Measurements from ENCODE around the gene PPP2R3A.
"Not testable (repeated sequence)": the region's sequence is repeated elsewhere in the genome, so short reads cannot be mapped to it uniquely, and the experiment has no call there.

PPP2R3A gene

GRCh38 chr3:136151219-136151618, 185.7 kb downstream of the PPP2R3A start:
- Histone ChIP-seq H3K36me3 (ENCODE audit: insufficient read depth, low read length) (peaks cover 17% of the 10 kb centered on the region), H3K79me2 (ENCODE audit: control insufficient read depth, insufficient read depth, low read length, unreplicated experiment) (peaks cover 84% of the 10 kb centered on the region)

DNA sequence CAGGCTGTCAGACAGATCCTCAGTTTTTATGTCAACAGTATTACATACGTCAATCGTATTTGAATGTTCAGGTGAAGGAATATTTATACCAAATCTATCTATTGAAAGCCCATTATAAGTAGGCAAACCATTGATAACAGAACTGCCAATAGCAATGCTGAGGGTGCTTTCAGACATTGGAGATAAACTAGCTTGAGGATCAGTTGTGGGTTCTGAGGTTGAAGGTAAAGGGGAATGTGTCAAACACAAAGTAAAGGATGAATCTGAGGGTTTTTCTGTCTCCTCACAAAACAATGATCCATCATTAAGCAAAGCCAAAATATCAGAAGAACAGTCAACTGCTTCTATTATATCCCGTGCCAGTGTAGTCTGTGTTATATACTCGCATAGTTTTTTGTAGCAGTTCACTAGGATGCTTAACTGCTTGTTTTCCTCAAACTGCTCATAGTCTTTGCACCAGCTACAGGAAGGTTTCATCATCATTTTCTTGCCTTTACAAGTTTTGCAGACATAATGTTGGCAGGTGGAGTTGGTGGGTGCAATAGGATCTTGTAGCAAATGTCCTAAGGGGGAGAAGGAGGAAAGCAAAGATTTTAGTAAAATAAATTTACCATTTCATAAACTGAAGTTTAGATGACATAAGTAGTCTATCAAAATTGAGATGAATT, 186.8 kb downstream of the PPP2R3A start:
- Histone ChIP-seq H3K79me2 (ENCODE audit: control insufficient read depth, insufficient read depth, low read length, unreplicated experiment) (peaks cover 88% of the 10 kb centered on the region), H3K4me3 (ENCODE audit: low read depth, low read length) (no peak overlapping the region), H2AFZ (ENCODE audit: low read length, unreplicated experiment) (no peak overlapping the region), H3K36me3 (ENCODE audit: insufficient read depth, low read length) (peaks cover 14% of the 10 kb centered on the region), H3K4me1 (ENCODE audit: control insufficient read depth, insufficient read depth, low read length, unreplicated experiment) (peaks cover 14% of the 10 kb centered on the region), H3K27ac (ENCODE audit: low read depth, low read length) (no peak overlapping the region), H3K27me3 (ENCODE audit: insufficient read depth, low read length) (no peaks in the 10 kb centered on the region)

More at GRCh38 chr3:136151219-136151618, 185.7 kb downstream of the PPP2R3A start:
- Histone ChIP-seq H3K27ac (ENCODE audit: low read depth, low read length) (no peak overlapping the region), H2AFZ (ENCODE audit: low read length, unreplicated experiment) (no peak overlapping the region), H3K4me3 (ENCODE audit: low read depth, low read length) (no peak overlapping the region), H3K4me1 (ENCODE audit: control insufficient read depth, insufficient read depth, low read length, unreplicated experiment) (peaks cover 19% of the 10 kb centered on the region), H3K27me3 (ENCODE audit: insufficient read depth, low read length) (no peaks in the 10 kb centered on the region)

DNA sequence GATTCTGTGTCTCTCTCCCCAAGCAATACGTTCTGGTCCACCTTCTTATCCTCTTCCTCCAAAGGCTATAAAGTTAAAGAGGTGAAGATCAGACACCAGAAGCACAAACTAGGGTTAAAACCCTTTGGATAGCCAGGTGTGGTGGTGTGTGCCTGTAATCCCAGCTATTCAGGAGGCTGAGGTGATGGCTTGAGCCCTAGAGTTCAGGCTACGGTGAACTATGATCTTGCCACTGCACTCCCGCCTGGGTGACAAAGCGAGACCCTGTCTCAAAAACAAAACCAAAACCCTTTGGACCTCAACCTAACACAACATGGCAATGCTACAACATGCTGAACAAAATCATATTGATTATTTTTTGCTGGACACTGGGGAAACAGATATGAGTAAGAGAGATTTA, 187.4 kb downstream of the PPP2R3A start:
- H3K4me3 ChIP-seq (ENCODE audit: low read depth, low read length): no peak overlapping the region
- no peak overlapping the region for H3K27ac ChIP-seq (ENCODE audit: low read depth, low read length)
- H3K36me3 ChIP-seq (ENCODE audit: insufficient read depth, low read length): peaks cover 9% of the 10 kb centered on the region
- H3K4me1 ChIP-seq (ENCODE audit: control insufficient read depth, insufficient read depth, low read length, unreplicated experiment): peaks cover 13% of the 10 kb centered on the region
- H3K79me2 ChIP-seq (ENCODE audit: control insufficient read depth, insufficient read depth, low read length, unreplicated experiment): peaks cover 88% of the 10 kb centered on the region
- no peak overlapping the region for H2AFZ ChIP-seq (ENCODE audit: low read length, unreplicated experiment)
- no peaks in the 10 kb centered on the region for H3K27me3 ChIP-seq (ENCODE audit: insufficient read depth, low read length)

DNA sequence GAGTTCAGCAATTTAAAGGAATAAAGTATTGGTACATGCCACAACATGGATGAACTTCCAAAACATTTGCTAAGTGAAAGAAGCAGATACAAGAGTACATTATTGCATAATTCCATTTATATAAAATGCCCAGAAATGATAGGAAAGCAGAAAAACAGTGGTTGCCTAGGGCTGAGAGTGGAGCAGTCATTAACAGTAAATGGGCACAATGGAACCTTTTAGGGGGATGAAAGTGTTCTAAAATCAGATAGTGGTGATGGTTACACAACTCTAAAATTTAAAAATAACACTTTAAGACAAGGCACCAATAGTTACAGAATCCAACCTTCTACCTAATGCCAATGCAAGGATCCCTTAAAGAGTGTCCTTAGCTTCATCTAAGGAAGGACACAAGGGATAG, 196.0 kb downstream of the PPP2R3A start:
- Histone ChIP-seq H3K4me1 (ENCODE audit: control insufficient read depth, insufficient read depth, low read length, unreplicated experiment) (peaks cover 3% of the 10 kb centered on the region), H3K27ac (ENCODE audit: low read depth, low read length) (no peak overlapping the region), H3K36me3 (ENCODE audit: insufficient read depth, low read length) (no peaks in the 10 kb centered on the region), H3K27me3 (ENCODE audit: insufficient read depth, low read length) (no peaks in the 10 kb centered on the region), H3K79me2 (ENCODE audit: control insufficient read depth, insufficient read depth, low read length, unreplicated experiment) (peaks cover 92% of the 10 kb centered on the region), H2AFZ (ENCODE audit: low read length, unreplicated experiment) (no peak overlapping the region), H3K4me3 (ENCODE audit: low read depth, low read length) (no peak overlapping the region)

GRCh38 chr3:136162322-136162721, 196.8 kb downstream of the PPP2R3A start:
- H3K36me3 ChIP-seq (ENCODE audit: insufficient read depth, low read length): no peaks in the 10 kb centered on the region
- peaks cover 92% of the 10 kb centered on the region for H3K79me2 ChIP-seq (ENCODE audit: control insufficient read depth, insufficient read depth, low read length, unreplicated experiment)
- H3K27me3 ChIP-seq (ENCODE audit: insufficient read depth, low read length): no peaks in the 10 kb centered on the region
- peaks cover 3% of the 10 kb centered on the region for H3K4me1 ChIP-seq (ENCODE audit: control insufficient read depth, insufficient read depth, low read length, unreplicated experiment)
- no peak overlapping the region for H2AFZ ChIP-seq (ENCODE audit: low read length, unreplicated experiment)
- H3K27ac ChIP-seq (ENCODE audit: low read depth, low read length): no peak overlapping the region
- H3K4me3 ChIP-seq (ENCODE audit: low read depth, low read length): no peak overlapping the region

DNA sequence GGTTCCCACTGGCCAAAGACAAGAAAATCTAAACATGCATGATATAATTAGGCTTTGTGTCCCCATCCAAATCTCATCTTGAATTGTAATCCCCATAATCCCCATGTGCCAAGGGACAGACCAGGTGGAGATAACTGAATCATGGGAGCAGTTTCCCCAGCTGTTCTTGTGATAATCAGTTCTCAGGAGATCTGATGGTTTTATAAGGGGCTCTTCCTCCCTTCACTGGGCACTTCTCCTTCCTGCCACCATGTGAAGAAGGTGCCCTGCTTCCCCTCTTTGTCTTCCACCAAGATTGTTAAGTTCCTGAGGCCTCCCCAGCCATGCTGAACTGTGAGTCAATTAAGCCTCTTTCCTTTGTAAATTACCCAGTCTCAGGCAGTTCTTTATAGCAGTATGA, 198.1 kb downstream of the PPP2R3A start:
- not testable (repeated sequence) for H3K4me1 ChIP-seq (ENCODE audit: control insufficient read depth, insufficient read depth, low read length, unreplicated experiment); H3K27me3 ChIP-seq (ENCODE audit: insufficient read depth, low read length); H3K27ac ChIP-seq (ENCODE audit: low read depth, low read length); H3K36me3 ChIP-seq (ENCODE audit: insufficient read depth, low read length); H3K4me3 ChIP-seq (ENCODE audit: low read depth, low read length); H2AFZ ChIP-seq (ENCODE audit: low read length, unreplicated experiment)
- peaks cover 93% of the 10 kb centered on the region for H3K79me2 ChIP-seq (ENCODE audit: control insufficient read depth, insufficient read depth, low read length, unreplicated experiment)

DNA sequence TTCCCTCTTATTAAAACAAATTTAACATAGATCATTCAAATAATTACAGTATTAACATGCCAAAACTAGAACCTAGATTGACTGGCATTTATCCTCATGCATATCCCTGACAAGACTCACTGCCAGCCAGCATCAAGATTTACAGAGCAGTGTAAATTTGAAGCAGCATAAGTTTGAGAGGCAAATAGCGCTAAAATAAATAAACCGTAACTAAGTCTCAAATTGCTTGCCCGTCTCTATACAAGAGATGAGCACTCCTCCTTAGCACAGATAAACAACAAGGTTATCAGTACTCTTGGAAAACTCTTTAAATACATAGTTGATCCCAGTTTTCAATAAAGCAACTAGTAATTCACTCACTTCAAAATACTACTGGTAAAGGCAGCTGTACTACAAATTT, 201.0 kb downstream of the PPP2R3A start:
- no peaks in the 10 kb centered on the region for H3K36me3 ChIP-seq (ENCODE audit: insufficient read depth, low read length)
- H3K4me1 ChIP-seq (ENCODE audit: control insufficient read depth, insufficient read depth, low read length, unreplicated experiment): peaks cover 8% of the 10 kb centered on the region
- no peaks in the 10 kb centered on the region for H3K27me3 ChIP-seq (ENCODE audit: insufficient read depth, low read length)
- H3K79me2 ChIP-seq (ENCODE audit: control insufficient read depth, insufficient read depth, low read length, unreplicated experiment): peaks cover 96% of the 10 kb centered on the region
- H2AFZ ChIP-seq (ENCODE audit: low read length, unreplicated experiment): no peak overlapping the region
- H3K27ac ChIP-seq (ENCODE audit: low read depth, low read length): no peak overlapping the region
- H3K4me3 ChIP-seq (ENCODE audit: low read depth, low read length): no peak overlapping the region

- H2AFZ ChIP-seq (ENCODE audit: low read length, unreplicated experiment); H3K27me3 ChIP-seq (ENCODE audit: insufficient read depth, low read length); H3K27ac ChIP-seq (ENCODE audit: low read depth, low read length); H3K36me3 ChIP-seq (ENCODE audit: insufficient read depth, low read length); H3K4me3 ChIP-seq (ENCODE audit: low read depth, low read length): not testable (repeated sequence)
- H3K4me1 ChIP-seq (ENCODE audit: control insufficient read depth, insufficient read depth, low read length, unreplicated experiment): peaks cover 18% of the 10 kb centered on the region
- peaks cover 96% of the 10 kb centered on the region for H3K79me2 ChIP-seq (ENCODE audit: control insufficient read depth, insufficient read depth, low read length, unreplicated experiment)
Observed at GRCh38 chr3:136168236-136168635, 202.7 kb downstream of the PPP2R3A start.

GRCh38 chr3:136171097-136171542, 205.6 kb downstream of the PPP2R3A start:
- Histone ChIP-seq H3K4me1 (ENCODE audit: control insufficient read depth, insufficient read depth, low read length, unreplicated experiment) (peaks cover 15% of the 10 kb centered on the region), H3K36me3 (ENCODE audit: insufficient read depth, low read length) (no peaks in the 10 kb centered on the region), H2AFZ (ENCODE audit: low read length, unreplicated experiment) (no peak overlapping the region), H3K27ac (ENCODE audit: low read depth, low read length) (peak overlapping the region; percentile 57), H3K4me3 (ENCODE audit: low read depth, low read length) (no peak overlapping the region), H3K79me2 (ENCODE audit: control insufficient read depth, insufficient read depth, low read length, unreplicated experiment) (peaks cover 98% of the 10 kb centered on the region), H3K27me3 (ENCODE audit: insufficient read depth, low read length) (no peaks in the 10 kb centered on the region)

GRCh38 chr3:136173939-136174490, 208.5 kb downstream of the PPP2R3A start:
- no peaks in the 10 kb centered on the region for H3K27me3 ChIP-seq (ENCODE audit: insufficient read depth, low read length)
- H3K27ac ChIP-seq (ENCODE audit: low read depth, low read length): no peak overlapping the region
- H3K79me2 ChIP-seq (ENCODE audit: control insufficient read depth, insufficient read depth, low read length, unreplicated experiment): peaks cover 98% of the 10 kb centered on the region
- H3K4me3 ChIP-seq (ENCODE audit: low read depth, low read length): no peak overlapping the region
- peaks cover 15% of the 10 kb centered on the region for H3K4me1 ChIP-seq (ENCODE audit: control insufficient read depth, insufficient read depth, low read length, unreplicated experiment)
- no peaks in the 10 kb centered on the region for H3K36me3 ChIP-seq (ENCODE audit: insufficient read depth, low read length)
- no peak overlapping the region for H2AFZ ChIP-seq (ENCODE audit: low read length, unreplicated experiment)

GRCh38 chr3:136177876-136178275, 212.3 kb downstream of the PPP2R3A start:
- no peak overlapping the region for H3K4me3 ChIP-seq (ENCODE audit: low read depth, low read length)
- H3K27me3 ChIP-seq (ENCODE audit: insufficient read depth, low read length): no peaks in the 10 kb centered on the region
- H2AFZ ChIP-seq (ENCODE audit: low read length, unreplicated experiment): no peak overlapping the region
- no peaks in the 10 kb centered on the region for H3K36me3 ChIP-seq (ENCODE audit: insufficient read depth, low read length)
- peaks cover 98% of the 10 kb centered on the region for H3K79me2 ChIP-seq (ENCODE audit: control insufficient read depth, insufficient read depth, low read length, unreplicated experiment)
- no peak overlapping the region for H3K27ac ChIP-seq (ENCODE audit: low read depth, low read length)
- peaks cover 7% of the 10 kb centered on the region for H3K4me1 ChIP-seq (ENCODE audit: control insufficient read depth, insufficient read depth, low read length, unreplicated experiment)
